RKO (cell line): ENCODE results near the gene TRIM3.

ENCODE experiments used
- DNase-seq: peaks from one replicate; pipeline ENCODE4 v3.0.0-alpha.2; 2016; ENCODE audit warnings: low spot score

TRIM3 gene

DNA sequence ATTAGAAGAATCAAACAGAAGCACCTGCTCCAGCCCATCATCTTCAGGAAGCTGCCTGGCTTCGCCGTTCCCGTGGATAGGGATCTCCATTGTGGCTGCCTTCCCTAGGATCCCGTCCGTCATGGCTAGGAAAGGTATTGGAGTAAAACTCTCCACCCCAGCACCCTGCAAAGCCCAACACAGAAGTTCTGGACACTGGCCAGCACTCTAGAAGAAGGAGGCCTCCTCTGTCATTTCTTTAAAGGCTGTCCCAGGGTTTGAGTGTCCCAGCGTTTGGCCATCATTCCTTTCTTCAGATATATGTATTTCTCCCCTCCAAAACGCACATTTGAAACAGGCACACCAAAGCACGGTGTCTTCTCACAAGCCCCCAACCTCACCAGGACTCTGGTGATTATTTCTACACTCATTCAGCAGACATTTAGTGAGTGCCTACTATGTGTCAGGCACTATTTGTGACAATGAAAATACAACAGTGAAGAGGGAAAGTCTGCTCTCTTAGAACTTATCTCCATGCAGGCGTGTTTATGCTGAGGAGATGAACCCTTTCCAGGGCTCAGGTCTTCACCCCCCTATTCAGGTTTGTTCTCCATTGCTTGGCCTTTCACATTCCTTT is 6.7 kb upstream of the TRIM3 start:
- DNase-seq, result no peak

DNA sequence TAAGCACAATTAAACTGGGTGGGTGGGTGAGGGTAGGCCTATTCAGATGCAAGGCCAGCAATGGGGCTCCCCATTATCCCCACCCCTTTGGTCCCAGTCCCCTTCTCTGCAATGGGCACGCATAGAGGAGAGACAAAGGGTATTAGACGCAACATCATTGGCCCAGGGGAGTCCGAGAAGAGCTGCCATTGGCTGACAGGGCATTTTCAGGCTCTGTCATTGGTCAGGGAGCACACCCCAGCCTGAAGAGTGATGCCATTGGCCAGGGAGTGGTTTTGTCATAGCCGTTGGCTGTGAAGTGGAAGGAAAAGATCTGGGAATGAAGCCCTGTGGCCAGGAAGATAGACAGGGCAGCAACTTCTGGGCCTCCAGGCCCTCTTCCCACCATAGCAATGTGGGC is 2.8 kb upstream of the TRIM3 start:
- DNase-seq, result no peak

DNA sequence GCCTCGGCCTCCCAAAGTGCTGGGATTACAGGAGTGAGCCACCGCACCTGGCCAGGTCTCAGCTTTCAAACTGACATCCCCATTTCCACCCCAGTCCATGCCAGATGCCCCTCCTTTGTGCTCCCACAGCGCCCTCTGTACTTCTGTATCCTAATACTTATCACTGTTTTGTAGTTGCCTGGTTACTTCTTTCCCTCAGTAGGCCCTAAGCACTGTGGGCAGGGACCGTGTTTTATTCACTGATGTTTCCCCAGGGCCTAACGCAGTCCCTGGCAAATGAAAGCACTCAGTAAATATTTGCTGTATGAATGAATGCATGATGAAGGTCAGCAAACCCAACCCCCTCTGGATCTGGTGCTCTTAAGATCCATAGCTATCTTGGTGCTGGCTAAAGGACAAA is 2.2 kb upstream of the TRIM3 start:
- DNase-seq, result no peak

DNA sequence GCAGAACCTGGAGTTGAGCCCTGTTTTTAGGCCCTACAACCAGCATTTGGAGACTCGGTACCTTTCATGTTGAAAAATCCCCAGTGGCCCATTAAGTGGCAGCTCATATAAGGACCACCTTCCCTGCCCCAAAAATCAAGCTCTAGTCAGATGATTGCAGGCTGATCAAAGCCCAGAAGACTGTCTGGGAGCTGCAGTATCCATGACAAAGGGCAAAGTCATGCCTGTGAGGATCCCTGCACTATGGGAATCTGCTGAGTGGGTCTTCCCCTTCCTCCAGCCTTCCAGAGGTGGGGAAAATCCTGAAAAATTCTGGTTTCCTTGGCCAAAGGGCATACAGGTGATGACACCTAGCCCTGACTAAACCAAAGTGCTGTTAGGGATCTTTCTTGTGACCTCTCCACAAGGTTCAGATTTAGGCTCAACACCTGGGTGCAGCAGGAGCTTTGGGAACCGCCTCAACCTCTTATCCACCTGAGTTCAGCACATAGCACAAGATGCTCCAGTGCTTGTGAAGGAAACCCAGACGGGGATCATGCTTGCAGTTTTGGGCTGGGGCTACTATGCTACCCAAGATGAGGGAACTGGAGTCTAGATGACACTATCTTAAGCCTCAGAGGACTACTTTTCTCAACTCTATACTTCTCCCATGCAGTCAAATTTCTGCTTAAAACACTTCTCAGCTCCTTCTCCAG is 1.2 kb upstream of the TRIM3 start:
- no peak for DNase-seq

DNA sequence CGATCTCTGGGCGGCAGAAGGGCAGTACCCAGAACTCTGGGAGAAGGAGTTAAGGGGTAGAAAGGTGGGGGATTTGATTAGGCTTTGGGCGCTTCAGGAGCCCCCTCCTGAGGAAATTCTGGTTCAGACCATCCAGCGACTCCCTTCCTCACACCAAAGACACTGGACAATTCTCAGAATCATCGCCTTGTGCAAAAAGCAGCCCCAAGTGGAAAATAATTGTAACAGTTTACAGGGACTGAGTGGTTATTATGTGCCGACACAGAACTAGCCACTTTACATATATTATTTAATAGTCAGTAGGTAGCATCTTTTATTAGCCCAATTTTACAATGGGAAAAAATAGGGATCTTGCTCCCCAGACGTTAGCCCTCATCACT is 662 bp upstream of the TRIM3 start:
- DNase-seq, result no peak

DNA sequence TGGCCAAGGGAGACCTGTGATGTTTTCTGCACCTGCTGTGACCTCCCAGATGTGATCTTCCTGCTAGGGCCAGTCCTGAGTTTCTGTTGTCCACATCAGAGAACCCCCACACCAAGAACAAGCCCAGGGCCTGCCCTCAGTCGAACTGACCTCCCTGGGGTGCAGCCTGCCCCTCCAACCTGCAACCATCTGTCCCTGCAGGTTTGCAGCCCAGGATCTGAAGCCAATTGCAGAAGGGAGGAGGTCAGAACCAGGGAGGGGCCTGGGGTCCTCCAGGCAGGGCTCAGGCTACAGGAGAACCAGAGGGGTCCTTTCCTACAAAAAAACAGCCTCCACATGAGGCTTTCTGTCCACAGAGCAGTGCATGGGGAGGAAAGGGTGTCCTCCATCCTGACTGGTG is 807 bp downstream of the TRIM3 start:
- no peak for DNase-seq

DNA sequence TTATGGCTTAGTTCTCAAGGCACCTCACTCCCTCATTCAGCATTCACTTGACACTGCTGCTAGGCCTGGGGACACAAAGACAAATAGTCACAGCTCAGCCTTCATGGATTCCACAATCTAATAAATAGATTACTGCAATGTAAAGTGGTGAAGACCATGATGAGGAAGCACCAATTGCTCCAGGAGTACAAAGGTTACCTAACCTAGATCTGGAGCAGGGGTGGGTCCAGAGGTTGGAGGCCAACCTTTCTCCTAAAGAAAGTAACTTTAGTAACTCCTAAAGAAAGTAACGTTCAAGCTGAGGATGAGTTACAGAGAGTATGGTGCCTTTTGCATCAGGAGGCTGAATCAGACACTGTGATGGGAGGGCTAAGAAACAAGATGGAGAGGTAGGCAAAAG is 4.1 kb downstream of the TRIM3 start:
- DNase-seq, result no peak

DNA sequence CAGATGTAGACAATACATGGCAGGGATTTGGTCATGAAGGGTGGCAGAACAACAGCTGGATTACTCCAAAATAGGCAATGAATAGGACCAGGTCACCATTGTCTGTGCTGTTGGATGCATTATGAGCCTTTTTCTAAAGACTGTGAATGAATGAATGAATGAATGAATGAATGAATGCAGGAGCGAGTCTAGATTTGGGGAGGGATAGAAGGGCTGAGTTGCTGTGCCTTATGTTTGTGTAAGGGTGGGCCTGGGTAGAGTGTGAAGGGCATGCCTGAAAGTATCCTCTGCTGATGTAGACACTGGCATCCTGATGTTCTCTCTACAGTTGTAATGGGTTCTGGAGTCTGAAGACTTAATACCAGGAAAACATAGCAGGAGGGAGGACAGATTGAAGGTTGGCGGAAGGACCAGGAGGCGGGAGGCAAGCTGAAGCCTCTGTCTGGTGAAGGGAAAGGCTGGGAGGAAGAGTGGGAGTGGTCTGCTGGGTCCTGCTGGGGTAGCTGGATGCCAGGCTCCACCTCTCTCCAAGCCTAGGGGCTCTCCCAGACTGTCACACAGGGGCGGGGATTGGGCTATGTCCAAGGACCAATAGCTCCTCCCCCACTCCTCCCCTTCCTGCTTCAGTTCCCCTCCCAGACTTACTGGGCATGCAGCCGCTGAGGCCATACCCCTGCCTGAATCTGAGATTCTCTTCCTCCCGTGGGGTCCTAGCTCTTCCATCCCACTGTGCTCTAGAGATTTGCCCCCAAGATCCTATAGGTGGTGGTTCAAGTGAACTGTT is 4.8 kb downstream of the TRIM3 start:
- DNase-seq, result no peak

DNA sequence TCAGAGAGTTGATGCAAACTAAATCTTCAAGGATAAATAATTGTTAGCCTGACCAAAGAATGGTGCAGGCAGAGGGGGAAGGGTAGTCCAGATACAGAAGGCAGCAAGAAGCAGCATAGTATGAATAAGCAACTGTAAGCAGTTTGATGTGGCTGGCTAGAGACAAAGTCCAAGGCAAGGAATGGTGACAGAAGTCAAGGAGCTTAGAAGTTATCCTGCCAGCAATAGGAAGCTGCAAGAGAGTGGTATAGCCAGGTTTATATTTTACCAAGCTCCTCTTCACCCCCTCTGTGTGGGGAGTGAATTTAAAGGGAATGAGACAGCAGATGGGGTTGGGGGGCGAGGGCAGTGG is 14.7 kb downstream of the TRIM3 start:
- no peak for DNase-seq

DNA sequence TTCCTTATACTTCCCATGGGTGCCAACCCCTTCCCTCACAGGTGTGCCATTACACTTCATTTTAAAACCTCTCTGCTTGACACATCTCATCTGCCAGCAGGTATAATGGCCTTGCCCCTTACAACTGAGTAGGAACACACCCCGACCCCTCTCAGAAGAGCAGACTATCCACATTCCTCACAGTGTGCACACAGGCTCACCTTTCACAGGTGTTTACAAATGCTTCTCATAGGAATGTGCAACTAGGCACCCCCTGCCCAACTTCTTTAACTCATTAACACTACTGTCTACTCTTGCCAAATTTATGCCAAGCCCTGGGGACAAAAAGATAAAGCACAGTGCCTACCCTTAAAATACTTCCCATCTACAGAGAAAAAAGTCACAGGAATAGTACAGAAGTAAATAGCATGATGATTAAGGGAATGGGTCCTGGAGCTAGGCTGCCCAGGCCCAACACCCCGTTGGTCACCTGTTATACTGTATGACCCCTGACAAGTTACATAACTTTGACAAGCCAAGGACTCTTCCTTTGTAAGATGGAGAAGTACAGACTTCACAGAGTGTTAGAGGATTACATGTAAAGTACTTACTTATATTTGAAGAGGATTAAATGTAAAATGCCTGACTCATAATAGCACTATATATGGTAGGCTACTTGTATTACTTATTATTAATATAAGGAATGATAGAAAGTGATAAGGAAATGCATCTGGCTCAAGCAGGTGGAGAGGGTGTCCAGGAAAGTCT is 15.2 kb downstream of the TRIM3 start:
- no peak for DNase-seq

DNA sequence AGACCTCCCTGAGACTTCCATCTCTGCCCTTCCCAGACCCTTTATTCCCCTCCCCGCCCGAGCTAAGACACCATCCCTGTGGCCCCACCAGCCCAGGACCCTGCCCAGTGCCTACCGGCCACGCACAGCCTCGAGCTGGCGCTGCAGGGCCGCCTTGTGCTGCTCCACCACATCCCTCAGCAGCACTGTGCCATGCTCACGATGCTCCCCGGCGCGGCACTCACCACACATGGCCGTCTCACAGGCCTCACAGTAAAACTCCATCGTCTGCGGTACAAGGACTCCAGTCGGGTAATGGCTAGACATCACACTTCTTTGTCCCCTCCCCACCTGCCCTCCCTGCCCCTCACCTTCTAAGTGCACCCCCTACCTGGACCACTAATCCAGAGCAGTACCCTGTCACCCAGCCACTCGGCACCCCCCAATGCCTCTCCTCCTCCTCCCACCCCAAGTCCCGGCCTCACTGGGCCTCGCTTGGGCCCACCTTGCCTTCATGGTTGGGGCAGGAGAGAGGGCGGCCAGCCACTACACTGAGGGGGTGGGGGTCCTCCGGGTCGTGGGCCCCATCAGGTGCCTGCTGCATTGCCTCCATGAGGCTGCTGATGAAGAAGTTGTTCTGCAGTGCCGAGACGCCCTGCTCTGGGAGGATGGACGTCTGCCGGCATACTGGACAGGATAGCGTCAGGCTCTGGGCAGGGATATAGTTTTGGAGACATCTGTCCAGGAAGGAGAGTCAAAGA is 16.0 kb downstream of the TRIM3 start:
- DNase-seq, result no peak

DNA sequence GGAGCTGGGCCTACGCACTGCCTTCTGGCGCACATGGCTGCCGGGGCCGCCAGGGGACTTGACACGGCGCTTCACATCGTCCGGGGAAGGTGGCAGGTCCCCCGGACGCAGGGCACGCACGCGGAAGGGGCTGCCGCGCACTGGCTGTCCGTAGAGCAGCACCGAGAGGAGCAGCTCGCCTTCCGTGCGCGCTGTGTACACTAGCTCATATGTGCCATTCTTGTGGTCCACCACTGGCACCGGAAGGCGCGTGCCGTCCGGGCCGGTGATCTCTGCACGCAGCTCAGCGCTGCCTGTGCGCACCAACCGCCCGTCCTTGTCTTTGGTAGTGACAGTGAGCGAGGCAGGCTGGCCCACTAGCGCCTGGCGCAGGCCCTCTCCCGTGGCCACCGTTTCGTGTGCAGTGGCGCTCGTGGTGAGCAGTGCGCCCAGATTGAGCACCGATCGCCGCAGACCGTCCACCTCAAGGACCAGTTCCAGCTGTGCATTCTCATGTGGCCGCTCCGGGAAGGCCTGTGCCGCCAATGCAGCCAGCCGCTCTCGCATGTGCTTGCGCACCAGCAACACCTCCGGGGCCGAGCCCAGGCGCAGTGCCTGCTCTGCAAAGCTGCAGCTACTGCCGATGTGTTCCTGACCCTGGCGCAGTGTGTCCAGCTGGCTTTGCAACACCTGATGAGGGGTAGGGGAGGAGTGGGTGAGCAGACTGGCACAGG is 17.2 kb downstream of the TRIM3 start:
- DNase-seq, result no peak

DNA sequence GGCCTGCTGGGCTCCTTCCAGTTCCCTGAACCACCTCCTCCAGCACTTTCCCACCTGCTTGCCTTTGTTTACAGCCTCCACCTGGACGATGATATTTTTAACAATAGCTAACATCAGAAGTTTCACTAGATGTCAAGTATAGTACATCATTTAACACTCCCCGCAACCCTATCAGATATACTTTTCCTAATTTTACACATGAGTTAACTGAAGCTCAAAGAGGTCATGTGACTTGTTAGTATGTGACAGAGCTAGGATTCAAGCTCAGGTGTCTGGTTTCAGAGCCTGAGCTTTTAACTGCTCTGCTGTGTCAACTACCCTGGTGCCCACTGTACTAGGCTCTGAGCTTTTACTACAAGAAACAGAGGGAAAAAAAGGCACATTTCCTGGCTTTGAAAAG is 18.7 kb downstream of the TRIM3 start:
- no peak for DNase-seq

DNA sequence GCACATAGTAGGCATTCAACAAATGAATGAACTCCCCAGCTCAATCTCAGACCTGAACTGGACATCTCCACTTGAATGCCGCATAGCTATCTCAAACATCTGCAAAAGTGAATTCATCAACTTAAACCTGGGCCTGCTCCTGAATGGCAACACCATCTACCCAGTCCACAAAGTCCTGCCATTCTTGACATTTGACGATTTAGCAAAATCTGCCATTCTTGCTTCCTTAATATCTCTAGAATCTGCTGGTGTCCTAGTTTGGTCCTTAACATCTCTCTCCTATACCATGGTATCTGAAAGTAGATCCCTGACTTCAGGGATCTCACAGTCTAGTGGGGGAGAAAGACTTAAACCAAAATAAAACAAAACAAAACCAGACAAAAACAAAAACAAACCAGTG is 20.6 kb downstream of the TRIM3 start:
- no peak for DNase-seq

DNA sequence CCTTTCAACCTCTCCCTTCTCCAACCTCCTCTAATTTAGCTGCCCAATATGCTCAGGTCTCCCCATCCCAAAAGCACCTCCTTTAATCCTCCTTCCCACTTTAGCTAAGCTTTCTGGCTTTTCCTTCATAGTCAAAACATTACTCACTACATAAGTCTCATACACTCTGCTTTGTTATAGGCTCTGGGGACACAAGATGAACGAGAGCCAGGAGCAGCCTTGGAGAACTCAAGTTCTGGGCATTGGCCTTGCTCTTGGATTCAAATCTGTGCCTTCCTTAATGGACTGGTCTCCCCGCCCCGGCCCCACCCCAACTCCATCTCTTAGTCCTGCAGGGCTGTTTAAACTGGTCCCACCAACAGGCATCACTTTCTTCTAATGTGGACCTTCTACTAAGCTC is 21.5 kb downstream of the TRIM3 start:
- DNase-seq, result no peak

DNA sequence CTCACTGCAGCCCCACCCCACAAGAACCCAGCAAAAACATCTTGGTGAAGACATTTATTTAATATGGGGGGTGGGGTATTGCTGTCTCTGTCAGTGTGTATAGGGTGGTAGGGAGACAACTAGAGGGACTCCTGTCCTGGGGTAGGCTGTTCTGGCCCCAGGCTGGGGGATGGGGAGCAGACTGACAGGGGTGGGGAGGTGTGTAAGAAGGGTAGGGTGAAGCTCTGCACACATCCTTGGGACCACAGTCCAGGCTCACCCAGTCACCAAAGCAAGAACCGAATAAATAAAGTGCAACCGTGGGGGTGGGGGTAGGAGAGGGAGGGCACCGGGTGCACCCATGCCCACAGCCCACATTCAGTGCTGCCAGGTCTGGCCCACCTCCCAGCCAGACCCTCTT is 25.2 kb downstream of the TRIM3 start:
- DNase-seq, result no peak

DNA sequence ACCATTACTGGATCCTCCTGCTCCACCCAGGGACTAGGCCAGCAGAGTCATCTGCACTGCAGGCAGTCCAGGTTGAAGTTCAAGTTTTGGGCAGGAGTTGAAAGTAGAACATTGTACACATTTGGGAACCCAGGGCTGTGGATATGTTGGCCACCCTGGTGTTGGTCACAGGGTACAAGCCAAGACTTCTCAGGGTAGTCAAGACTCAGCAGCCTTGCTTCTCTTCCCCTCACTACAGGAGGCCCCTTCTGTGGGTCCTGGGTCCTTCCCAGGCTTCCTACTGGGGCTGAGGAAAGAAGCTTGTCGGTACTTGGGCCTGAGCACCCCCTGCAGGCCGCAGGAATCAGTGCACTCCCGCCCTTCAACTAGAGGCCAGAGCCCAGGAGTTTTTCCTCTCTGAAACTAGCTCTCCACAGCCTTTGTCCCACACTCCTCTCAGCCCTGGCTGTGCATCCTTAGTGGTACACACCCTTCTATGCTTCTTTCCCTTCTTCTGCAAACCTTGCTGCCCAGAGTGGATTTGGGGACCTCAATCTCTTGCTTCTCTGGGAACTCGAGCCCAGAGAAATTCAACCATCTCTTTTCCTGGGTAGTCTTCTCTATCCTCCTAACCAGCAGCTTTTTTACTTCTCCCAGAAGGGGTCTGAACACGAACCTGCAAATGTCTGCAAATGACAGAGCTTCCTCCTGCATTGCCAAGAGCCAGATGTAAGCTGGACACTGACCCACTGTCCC is 30.3 kb downstream of the TRIM3 start:
- DNase-seq, result peak; percentile 40

DNA sequence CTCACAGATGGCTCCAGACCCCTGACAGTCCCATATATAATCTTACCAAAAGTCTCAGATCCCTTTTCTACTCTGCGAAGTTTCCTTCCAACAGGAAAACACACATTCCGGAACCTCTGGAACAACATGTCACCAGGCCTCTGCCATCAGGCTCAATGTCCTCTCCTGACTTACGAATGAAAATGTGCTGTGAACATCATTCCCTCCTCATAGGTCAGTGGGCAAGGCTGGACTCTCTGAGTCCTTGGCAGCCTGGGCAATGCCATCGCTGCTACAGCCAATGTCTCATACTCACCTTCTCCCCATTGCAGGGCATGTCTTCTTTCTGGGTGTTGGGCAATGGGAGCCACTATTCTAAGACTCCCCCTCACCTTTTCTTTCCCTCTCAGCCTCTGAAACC is 31.3 kb downstream of the TRIM3 start:
- no peak for DNase-seq

DNA sequence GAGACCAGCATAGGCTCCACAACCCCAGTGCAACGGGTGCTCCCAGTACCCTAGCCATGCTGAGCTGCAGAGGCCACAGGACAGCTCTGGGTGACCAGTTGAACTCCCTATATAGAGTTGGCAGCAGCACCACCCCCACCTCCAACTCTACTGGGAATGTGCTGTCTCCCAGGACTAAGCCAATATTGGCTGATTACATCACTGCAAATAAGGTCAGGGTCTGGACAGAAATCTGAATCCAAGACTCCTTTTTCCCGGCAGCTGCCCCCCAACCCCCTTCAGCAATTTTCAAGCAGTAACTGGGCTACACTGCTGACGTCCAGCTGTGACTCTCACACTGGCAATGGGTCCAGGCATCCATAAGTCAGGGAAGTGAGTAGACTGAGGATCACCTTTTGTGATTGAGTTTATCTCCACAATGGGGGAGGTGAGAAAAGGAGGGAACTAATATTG is 32.8 kb downstream of the TRIM3 start, which contains the start of gene HPX:
TSS of gene HPX (minus strand) at position 82 of the 453 bp plus-strand sequence. CDS start at position 58, 24 bp downstream.
- no peak for DNase-seq

DNA sequence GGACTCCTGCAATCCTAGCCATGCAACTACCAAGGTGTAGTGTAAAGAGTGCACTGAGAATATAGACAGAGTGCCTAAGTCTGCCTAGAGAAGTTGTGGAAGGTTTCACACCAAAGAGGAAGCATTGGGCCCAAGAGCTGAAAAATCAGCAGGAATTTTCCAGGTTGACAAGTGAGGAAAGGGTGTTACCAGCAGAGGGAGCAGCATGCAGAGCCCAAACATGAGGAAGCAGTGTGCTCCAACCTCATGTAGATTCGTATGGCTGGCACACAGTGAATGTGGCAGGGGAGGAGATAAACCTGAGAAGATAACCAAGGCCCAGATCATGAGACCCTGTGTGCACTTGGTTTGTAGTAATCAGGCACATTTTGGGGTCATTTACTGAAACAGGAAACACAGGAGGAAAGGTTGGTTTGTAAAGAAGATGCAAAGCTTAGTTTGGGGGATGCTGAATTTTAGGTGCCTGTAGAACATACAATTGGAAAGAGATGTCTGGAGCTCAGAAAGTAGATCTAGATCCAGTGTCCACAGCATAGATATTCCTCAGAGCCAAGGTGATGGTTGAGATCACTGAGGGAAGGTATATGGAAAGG is 34.7 kb downstream of the TRIM3 start:
- DNase-seq, result peak; percentile 51
